ENCODE results near the gene BCL11B.

BCL11B gene

GRCh38 chr14:99267381-99267780 is 4.6 kb downstream of the BCL11B start:
- no peak for DNase-seq

DNA sequence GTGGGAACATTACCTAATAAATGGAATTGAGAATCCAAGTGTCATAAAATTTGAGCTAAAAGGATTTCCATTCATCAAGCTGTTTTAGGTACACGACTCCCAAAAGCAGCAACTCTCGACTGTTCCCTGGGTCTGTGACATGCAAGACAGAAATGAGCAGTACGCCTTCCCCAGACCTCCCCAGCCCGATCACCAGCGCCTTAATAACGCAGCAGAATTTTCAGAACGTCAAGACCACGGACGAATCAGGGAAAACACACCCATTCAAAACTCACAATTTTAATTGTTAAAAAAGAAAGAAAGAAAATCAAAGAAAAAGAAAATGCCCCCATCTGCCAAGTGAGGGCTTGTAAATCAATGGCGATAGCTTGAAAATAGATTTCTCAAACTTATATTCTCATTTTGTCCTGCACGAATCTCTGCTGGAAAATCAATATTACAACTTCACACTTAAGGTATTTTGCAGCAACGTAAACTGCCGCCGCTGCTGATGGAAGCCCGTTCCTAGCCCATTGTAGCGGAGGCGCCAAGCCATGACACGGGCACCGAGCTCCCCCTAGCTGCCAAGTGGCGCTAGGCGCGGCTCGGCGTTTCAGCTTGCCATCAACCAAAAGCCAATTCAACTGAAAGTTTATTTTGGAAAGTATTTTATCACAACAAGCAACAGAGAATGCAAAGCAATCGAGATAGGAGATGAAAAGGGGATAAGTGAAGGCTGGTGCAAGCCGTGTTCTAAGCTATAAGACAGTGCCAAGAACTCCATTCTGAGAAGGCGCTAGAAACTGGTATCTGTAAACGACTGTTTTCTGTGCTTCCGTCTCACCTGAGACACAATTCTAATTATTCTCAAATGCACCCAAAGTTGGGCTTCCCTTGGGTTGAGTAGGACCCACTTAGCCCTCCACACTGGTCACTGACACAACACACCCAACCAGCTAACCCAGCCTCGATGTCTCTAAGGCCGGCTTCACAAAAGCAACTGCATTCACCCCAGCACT is 5.5 kb downstream of the BCL11B start:
- peak; percentile 53 for DNase-seq

DNA sequence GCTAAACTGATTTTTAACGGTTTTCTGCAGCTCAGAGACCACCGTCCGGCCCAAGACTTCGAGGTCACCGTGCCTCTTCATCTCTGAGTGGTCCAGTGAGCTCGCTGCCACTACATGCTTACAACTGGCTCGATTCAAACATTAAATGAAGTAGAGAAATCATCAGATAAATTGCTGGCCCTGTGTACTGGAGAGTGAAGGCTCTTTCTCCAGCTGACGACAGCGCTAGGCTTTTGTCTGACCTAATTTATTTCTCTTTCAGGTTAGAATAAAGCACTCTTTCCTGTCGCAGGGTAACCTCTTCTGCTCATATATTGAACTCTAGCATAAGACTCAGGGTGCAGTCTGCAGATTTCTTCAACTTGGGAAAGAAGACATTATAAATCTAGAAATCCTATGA is 6.4 kb downstream of the BCL11B start:
- no peak for DNase-seq

DNA sequence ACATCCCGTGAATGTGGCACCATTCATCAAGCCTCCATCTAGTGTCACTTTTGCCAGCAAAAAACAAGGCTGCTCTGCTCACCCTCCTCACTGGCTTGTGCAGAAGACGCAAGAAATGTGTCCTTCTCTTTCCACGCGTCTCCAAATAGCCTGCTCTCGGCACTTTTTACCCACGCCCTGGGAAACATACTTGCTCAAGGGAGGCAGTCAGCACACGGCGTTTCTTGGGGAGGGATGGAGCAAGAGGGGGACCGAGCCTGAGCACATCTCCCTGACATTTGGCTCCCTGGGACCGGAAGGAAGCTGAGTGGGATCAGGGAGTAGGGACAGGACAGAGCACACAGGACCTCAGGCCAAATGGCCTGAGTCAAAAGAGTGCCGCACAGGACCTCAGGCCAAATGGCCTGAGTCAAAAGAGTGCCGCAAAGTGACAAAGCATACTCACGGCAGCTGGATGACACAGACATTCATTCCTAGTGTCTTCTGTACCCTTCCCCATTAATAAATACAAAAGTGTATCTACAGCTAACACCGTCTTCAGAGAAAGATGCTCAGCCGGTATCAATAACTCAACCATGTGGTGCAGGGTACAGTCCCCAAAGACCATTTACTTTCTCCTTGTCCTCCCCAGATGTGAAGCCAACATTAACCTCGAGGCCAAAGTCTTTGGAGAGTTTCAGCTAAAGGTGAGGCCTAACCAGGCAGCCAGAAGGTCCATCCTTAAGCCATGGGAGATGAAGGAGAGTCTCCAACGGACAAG is 7.1 kb downstream of the BCL11B start:
- no peak for DNase-seq

DNA sequence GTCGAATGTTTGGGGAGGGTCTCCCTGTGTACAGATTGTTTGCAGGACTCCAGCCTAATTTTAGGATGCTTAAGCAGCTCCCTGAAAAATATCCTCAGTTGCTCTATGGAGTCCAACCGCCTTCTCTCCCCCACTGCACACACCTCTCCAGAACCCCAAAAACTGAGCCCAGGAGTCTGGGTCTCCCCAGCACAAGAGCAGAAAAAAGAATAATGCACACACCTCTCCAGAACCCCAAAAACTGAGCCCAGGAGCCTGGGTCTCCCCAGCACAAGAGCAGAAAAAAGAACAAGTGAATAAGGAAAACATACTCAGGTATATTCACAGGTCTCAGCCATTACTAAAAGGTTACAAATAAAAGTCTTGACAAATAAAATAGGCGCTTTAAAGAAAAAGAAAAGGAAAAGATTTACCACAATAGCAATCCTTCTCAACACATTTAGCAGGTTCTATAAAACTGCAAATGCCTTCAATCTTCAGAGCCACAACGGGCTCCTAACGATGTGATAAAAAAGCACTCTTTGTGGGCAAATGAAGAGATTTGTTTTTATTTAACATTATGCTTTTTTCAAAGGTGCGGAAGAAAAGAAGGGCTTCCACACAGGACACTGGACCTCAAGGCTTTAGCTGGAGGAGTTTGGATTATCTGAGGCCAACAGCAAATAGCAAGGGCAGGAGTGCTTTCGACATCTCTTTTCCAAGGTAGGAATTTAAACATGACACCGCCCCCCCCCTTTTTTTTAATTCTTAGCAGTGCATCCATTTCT is 8.2 kb downstream of the BCL11B start:
- no peak for DNase-seq

DNA sequence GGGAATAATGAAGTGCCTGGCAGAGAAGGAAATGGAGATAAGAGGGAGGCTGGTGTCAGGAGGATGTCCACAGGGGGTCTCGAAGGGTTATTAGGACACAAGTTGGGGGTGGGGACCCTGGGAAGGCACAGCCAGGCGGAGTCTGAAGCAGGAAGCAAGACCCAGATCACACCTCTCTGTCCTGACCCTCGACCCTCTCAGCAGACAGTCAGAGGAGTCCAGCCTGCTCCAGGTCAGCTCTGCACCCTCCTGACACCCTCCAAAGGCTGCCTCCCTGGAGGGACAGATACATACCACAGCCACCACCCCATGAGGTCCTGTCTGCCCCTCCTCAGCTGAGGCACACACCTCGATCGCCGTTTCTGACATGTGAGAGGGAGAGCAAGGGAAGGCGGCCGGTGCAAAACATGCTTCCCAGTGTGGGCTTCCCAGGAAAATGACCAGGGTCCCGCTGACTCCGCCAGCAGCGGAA is 9.0 kb downstream of the BCL11B start:
- DNase-seq: no peak

- DNase-seq: no peak
Observed at GRCh38 chr14:99261912-99262787, 9.8 kb downstream of the BCL11B start.

- DNase-seq: no peak
Observed at GRCh38 chr14:99260587-99261551, 11.1 kb downstream of the BCL11B start.

- no peak for DNase-seq
Observed at GRCh38 chr14:99260116-99260515, 11.9 kb downstream of the BCL11B start.

GRCh38 chr14:99258876-99259726 is 12.9 kb downstream of the BCL11B start:
- no peak for DNase-seq

DNA sequence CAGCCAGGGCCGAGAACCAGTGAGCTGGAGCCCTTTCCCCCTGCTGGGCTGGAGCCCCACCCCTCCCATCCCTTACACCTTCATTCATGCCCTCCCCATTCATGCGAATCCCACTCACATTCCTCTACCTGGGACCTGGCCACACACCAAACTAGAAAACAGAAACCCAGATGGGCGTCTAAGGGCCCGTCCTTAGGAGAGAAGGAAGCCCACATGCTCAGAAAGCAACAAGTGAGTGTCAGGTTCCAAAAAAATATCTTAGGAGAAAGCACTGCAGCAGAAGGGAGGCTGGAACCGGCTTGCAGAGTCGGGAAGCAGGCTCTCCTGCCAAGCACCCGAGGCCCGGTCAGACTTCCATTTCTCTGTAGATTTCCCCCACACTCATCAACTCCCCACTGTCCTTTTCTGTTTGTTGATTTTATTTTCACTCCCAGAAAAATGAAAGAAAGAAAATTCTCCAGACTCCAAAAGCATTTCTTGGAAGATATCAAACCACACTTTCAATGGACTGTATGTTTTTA is 13.6 kb downstream of the BCL11B start:
- DNase-seq: no peak

GRCh38 chr14:99257673-99258221 is 14.2 kb downstream of the BCL11B start:
- DNase-seq: no peak

DNA sequence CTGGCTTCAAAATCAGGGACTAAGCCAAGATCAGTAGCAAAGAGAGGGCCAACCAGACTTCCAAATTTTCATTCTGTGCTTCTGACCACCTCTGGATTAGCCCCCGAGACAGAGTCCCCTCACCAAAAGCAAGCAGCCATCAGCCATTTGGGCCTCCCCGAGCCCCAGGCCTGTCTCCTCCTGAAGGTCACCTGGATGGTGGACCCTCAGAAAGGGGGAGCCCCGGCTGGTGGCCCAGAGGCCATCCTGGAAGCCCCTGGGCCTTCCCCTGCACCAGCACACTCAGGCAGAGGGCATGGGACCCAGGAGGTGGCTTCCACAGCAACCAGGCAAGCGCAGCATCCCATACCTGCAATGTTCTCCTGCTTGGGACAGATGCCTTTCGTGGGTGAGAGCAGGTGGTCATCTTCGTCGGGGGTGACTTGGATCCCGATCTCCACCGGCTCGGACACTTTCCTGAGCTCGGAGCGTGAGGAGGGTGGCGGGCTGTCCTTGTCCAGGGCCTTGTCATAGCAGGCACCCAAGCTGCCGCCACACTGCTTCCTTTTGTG is 14.8 kb downstream of the BCL11B start:
- DNase-seq: no peak

DNA sequence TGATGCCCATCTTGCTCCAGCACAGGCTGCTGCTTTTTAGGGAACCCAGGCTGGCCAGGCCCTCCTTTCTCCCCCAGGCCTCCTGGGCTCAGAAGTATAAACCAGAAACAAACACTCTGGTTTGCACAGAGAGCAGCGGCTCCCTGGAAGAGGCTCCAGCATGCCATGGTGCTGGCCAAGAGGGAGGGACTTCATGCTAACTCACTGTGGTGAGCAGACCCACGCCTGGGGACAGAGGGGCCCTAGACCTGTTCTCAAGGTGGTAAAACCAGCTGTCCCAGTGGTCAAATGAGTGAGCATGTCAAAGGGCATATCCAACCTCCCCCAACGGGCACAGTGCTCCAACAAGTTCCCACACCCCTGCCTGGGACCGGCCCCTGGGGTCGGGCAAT is 15.5 kb downstream of the BCL11B start:
- no peak for DNase-seq

DNA sequence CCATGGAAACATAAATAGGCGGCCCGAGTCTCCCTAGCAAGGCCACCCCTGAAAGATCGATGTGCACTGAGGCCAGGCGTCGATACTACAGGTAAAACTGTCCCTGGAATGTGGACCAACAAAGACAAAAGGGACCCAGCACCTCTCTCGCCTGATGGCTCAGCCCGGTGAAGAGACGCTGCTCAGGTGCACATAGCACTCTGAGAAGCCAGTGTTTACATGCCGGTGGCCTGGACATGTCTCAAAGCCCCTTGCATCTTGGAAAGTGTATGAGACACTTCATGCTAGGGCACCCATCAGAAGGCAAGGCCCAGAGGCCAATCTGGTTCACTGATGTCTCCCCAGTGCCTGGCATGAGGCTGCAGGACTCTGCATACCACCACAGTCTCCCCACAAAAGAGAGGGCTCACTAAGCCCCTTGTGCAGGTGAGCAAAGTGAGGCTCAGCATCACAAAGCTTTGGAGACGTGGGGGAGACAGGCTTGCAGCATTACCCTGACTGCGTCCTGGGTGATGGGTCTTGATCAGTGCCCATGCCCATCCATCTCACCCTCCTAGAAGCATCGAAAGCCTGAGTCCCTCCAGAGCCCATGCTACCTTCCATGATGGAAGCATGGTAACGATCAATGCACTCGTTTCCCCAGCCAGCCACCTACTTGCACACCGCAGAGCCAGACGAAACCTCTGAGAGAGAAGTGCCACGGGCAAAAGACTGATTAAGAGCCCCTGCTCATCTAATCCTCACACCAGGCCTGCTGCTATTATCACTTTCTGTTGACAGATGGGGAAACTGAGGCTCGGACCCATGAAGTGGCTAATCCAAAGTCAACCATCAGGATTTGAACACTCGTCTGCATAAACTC is 16.1 kb downstream of the BCL11B start:
- no peak for DNase-seq

DNA sequence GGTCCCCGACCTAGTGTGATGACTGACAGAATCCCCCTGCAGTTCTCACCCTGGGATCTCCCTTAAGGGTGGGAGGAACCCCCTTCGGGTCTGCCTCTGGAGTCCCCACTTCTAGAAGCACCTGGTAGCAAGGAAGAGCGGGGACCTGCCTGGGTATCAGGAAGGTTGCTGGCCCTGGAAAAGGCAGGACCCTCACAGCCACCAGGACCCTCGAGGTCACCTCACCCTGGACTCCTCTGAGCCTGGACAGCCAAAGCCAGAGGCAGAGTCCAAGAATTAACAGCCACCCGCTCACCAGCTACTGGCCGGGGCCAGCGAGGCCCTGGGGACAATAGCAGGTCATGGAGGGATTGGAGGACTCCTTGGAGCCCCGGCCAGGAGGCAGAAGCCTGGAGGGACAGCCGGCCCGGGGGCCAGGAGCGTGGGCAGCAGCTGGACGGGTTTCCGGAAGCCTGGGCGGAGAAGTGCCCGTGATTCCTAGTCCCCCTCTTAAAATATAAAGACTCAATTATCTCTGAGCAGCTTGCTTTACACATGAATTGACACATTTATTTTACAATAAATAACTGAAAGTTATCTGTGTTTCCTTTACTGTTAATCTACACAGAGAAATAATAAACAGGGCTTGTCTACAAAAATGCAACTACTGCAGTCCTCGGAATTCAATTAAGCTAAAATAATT is 17.5 kb downstream of the BCL11B start:
- DNase-seq: no peak

DNA sequence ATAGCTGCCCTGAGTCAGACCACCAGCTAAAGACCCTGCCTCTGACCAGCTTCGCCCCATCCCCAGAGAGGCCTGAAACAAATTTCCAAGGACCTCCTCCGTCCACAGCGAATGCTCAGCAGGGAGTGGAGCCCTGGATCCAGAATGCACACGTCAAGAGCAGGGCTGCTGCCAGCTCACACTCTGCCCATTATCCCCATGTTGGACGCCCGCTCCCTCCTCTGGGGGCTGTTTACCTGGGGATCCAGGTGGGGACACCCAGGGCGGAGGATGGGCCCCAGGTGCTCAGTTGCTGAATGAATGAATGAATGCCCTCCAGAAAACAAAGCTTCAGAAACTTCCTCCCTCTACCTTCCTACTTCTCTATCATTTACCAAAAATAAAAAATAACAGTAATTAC is 18.1 kb downstream of the BCL11B start:
- DNase-seq: no peak
